Measurements from ENCODE around the gene ITLN1.

ITLN1 gene

DNA sequence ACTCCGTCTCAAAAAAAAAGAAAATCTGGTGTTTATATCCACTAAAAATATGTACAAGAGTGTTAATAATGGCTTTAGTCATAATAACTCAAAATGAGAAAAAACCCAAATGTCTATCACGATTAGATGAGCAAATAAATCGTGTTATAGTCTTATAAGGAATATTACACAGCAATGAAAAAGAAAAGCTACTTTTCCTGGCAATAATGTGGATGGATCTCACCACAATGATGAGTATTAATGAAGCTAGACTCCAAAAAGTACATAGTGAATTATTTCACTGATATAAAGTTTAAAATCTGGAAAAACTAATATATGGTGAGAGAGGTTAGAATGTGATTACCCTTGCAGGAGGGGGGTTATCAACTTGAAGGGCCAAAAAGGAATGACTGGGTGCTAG lies 32.0 kb downstream of the ITLN1 start:
- no peak overlapping the region for H3K4me2 ChIP-seq (ENCODE audit: insufficient read depth, low read length)
- H3K27me3 ChIP-seq (ENCODE audit: insufficient read depth, low read length, poor library complexity): no peaks in the 10 kb centered on the region
- DNase-seq (no peak), ATAC-seq (ENCODE audit: insufficient read depth, low read depth) (no peak)
- H3K9me3 ChIP-seq (ENCODE audit: insufficient read depth, low read length, severe bottlenecking): no peaks in the 10 kb centered on the region
- H4K20me1 ChIP-seq (ENCODE audit: insufficient read depth, low read length): no peaks in the 10 kb centered on the region
- no peak overlapping the region for H3K4me3 ChIP-seq (ENCODE audit: low read depth in 1 of 2, low read length in 2 of 2)
- no peak overlapping the region for H3K9ac ChIP-seq (ENCODE audit: low read depth, low read length)
- no peak overlapping the region for H2AFZ ChIP-seq (ENCODE audit: low read depth, low read length)
- peaks cover 10% of the 10 kb centered on the region for H3K4me1 ChIP-seq (ENCODE audit: insufficient read depth, low read length)
- TF ChIP-seq EZH2 (IDR thresholded peaks at IDR 0.05; ENCODE audit: borderline replicate concordance, low read depth, low read length, severe bottlenecking) (no peak), CTCF (IDR thresholded peaks at IDR 0.05; ENCODE audit: borderline replicate concordance, extremely low read depth, low read length, poor library complexity, severe bottlenecking) (no peak)
- no peaks in the 10 kb centered on the region for H3K79me2 ChIP-seq (ENCODE audit: insufficient read depth, low read length)
- H3K36me3 ChIP-seq (ENCODE audit: insufficient read depth, low read length): no peaks in the 10 kb centered on the region
- H3K27ac ChIP-seq (ENCODE audit: low read length): no peak overlapping the region

- Histone ChIP-seq H3K79me2 (ENCODE audit: insufficient read depth, low read length) (no peaks in the 10 kb centered on the region), H3K4me3 (ENCODE audit: low read depth in 1 of 2, low read length in 2 of 2) (no peak overlapping the region), H3K27ac (ENCODE audit: low read length) (no peak overlapping the region), H4K20me1 (ENCODE audit: insufficient read depth, low read length) (no peaks in the 10 kb centered on the region), H3K27me3 (ENCODE audit: insufficient read depth, low read length, poor library complexity) (no peaks in the 10 kb centered on the region), H3K9ac (ENCODE audit: low read depth, low read length) (no peak overlapping the region), H3K4me1 (ENCODE audit: insufficient read depth, low read length) (peaks cover 10% of the 10 kb centered on the region), H3K4me2 (ENCODE audit: insufficient read depth, low read length) (no peak overlapping the region), H2AFZ (ENCODE audit: low read depth, low read length) (no peak overlapping the region), H3K9me3 (ENCODE audit: insufficient read depth, low read length, severe bottlenecking) (no peaks in the 10 kb centered on the region), H3K36me3 (ENCODE audit: insufficient read depth, low read length) (no peaks in the 10 kb centered on the region)
- TF ChIP-seq EZH2 (IDR thresholded peaks at IDR 0.05; ENCODE audit: borderline replicate concordance, low read depth, low read length, severe bottlenecking): no peak
- TF ChIP-seq CTCF (IDR thresholded peaks at IDR 0.05; ENCODE audit: borderline replicate concordance, extremely low read depth, low read length, poor library complexity, severe bottlenecking): no peak
- ATAC-seq (ENCODE audit: insufficient read depth, low read depth) (no peak), DNase-seq (no peak)
These were observed 34.0 kb downstream of the ITLN1 start for GRCh38 chr1:160850993-160851392.

- Histone ChIP-seq H3K9ac (ENCODE audit: low read depth, low read length) (no peak overlapping the region), H2AFZ (ENCODE audit: low read depth, low read length) (no peak overlapping the region), H4K20me1 (ENCODE audit: insufficient read depth, low read length) (no peaks in the 10 kb centered on the region), H3K4me2 (ENCODE audit: insufficient read depth, low read length) (no peak overlapping the region), H3K27ac (ENCODE audit: low read length) (no peak overlapping the region), H3K4me1 (ENCODE audit: insufficient read depth, low read length) (peaks cover 9% of the 10 kb centered on the region), H3K27me3 (ENCODE audit: insufficient read depth, low read length, poor library complexity) (no peaks in the 10 kb centered on the region), H3K4me3 (ENCODE audit: low read depth in 1 of 2, low read length in 2 of 2) (no peak overlapping the region), H3K36me3 (ENCODE audit: insufficient read depth, low read length) (no peaks in the 10 kb centered on the region), H3K79me2 (ENCODE audit: insufficient read depth, low read length) (no peaks in the 10 kb centered on the region), H3K9me3 (ENCODE audit: insufficient read depth, low read length, severe bottlenecking) (no peaks in the 10 kb centered on the region)
- DNase-seq: no peak
- TF ChIP-seq EZH2 (IDR thresholded peaks at IDR 0.05; ENCODE audit: borderline replicate concordance, low read depth, low read length, severe bottlenecking) (no peak), CTCF (IDR thresholded peaks at IDR 0.05; ENCODE audit: borderline replicate concordance, extremely low read depth, low read length, poor library complexity, severe bottlenecking) (no peak)
- ATAC-seq (ENCODE audit: insufficient read depth, low read depth): no peak
These were observed 34.4 kb downstream of the ITLN1 start for GRCh38 chr1:160850541-160850940.

DNA sequence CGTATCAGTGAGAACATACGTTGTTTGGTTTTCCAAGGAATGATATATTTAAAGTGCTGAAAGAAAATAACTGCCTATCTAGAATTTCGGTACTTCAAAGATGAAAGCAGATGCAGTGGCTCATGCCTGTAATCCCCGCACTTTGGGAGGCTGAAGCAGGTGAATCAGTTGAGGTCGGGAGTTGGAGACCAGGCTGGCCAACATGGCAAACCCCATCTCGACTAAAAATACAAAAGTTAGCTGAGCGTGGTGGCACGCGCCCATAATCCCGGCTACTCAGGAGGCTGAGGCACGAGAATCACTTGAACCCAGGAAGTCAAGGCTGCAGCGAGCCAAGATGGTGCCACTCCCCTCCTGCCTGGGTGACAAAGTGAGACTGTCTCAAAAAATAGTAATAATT lies 38.7 kb downstream of the ITLN1 start:
- Histone ChIP-seq H3K9ac (ENCODE audit: low read depth, low read length) (no peak overlapping the region), H3K4me3 (ENCODE audit: low read depth in 1 of 2, low read length in 2 of 2) (no peak overlapping the region), H3K36me3 (ENCODE audit: insufficient read depth, low read length) (no peaks in the 10 kb centered on the region), H3K4me1 (ENCODE audit: insufficient read depth, low read length) (no peaks in the 10 kb centered on the region), H4K20me1 (ENCODE audit: insufficient read depth, low read length) (no peaks in the 10 kb centered on the region), H2AFZ (ENCODE audit: low read depth, low read length) (no peak overlapping the region), H3K4me2 (ENCODE audit: insufficient read depth, low read length) (no peak overlapping the region), H3K79me2 (ENCODE audit: insufficient read depth, low read length) (no peaks in the 10 kb centered on the region), H3K27ac (ENCODE audit: low read length) (no peak overlapping the region), H3K9me3 (ENCODE audit: insufficient read depth, low read length, severe bottlenecking) (no peaks in the 10 kb centered on the region), H3K27me3 (ENCODE audit: insufficient read depth, low read length, poor library complexity) (no peaks in the 10 kb centered on the region)
- no peak for TF ChIP-seq EZH2 (IDR thresholded peaks at IDR 0.05; ENCODE audit: borderline replicate concordance, low read depth, low read length, severe bottlenecking)
- TF ChIP-seq CTCF (IDR thresholded peaks at IDR 0.05; ENCODE audit: borderline replicate concordance, extremely low read depth, low read length, poor library complexity, severe bottlenecking): no peak
- DNase-seq: no peak
- no peak for ATAC-seq (ENCODE audit: insufficient read depth, low read depth)
